Spleen (tissue), 13 donors: ENCODE data around the gene STARD7. TPM values are rescaled to one million over a fixed set of nuclear protein-coding genes. Genes with fewer than 3 reads are reported as not detected.
"Not testable (repeated sequence)": the region's sequence is repeated elsewhere in the genome, so short reads cannot be mapped to it uniquely, and the experiment has no call there.

Experiments
- DNase-seq: peaks from one replicate; pipeline ENCODE4 v3.0.0-alpha.2; 2020
- H3K27ac ChIP-seq, 8 donors: fragments of 200-600 bp; sonication (generic) in 7 of 8; 1 replicate in 4 of 8; 2 replicates in 4 of 8; pipeline versions ENCODE4 v1.5.0 to v1.8.0; 2016 to 2021; ENCODE audit warnings: inconsistent platforms in 4 of 8, mild to moderate bottlenecking in 4 of 8, moderate library complexity in 1 of 8
- H3K27me3 ChIP-seq, 7 donors: fragments of 200-600 bp; sonication (generic) in 6 of 7; replicated peaks in 1 of 7; 1 replicate in 4 of 7; 2 replicates in 3 of 7; pipeline versions ENCODE4 v1.5.0 to v1.8.0; 2016 to 2021; ENCODE audit warnings: inconsistent platforms in 3 of 7, mild to moderate bottlenecking in 1 of 7
- H3K36me3 ChIP-seq, 6 donors: fragments of 200-600 bp; sonication (generic) in 5 of 6; 1 replicate in 4 of 6; 2 replicates in 2 of 6; pipeline versions ENCODE4 v1.5.0 to v1.8.0; 2016 to 2021; ENCODE audit warnings: inconsistent platforms in 2 of 6
- H3K4me1 ChIP-seq, 6 donors: fragments of 200-600 bp; sonication (generic) in 5 of 6; 1 replicate in 3 of 6; 2 replicates in 3 of 6; pipeline versions ENCODE4 v1.5.0 to v1.8.0; 2016 to 2021; ENCODE audit warnings: inconsistent platforms in 3 of 6
- H3K4me3 ChIP-seq, 8 donors: fragments of 200-600 bp; sonication (generic) in 7 of 8; 1 replicate in 4 of 8; 2 replicates in 4 of 8; pipeline versions ENCODE4 v1.5.0 to v1.8.0; 2016 to 2021; ENCODE audit warnings: inconsistent platforms in 4 of 8, mild to moderate bottlenecking in 4 of 8, moderate library complexity in 2 of 8
- H3K9me3 ChIP-seq, 8 donors: fragments of 200-600 bp; sonication (generic) in 7 of 8; 1 replicate in 4 of 8; 2 replicates in 4 of 8; pipeline versions ENCODE4 v1.5.0 to v1.8.0; 2016 to 2021; ENCODE audit warnings: inconsistent platforms in 4 of 8
- CTCF ChIP-seq, 11 experiments: fragments of 200-600 bp in 7 of 11; fragments of 450-650 bp in 4 of 11; sonication (generic) in 4 of 11; IDR thresholded peaks in 8 of 11; conservative IDR thresholded peaks in 3 of 11; 1 replicate in 7 of 11; 2 replicates in 4 of 11; pipeline versions ENCODE4 v1.4.0 to v1.8.0; 2016 to 2021; ENCODE audit warnings: antibody characterized with exemption in 11 of 11, inconsistent platforms in 4 of 11, mild to moderate bottlenecking in 1 of 11
- POLR2A ChIP-seq, 3 donors: fragments of 450-650 bp; IDR thresholded peaks; one replicate each; pipeline ENCODE4 v1.5.1; 2017; ENCODE audit warnings: antibody characterized with exemption in 3 of 3, mild to moderate bottlenecking in 1 of 3
- POLR2AphosphoS5 ChIP-seq, 3 donors: sonication (generic); formaldehyde crosslinking; IDR thresholded peaks; one replicate each; pipeline ENCODE4 v1.5.1; 2017; ENCODE audit warnings: antibody characterized with exemption in 3 of 3
- WGBS, 5 donors: extraction: QIAGEN DNeasy Blood & Tissue Kit in 3 of 5; methylation state at CpG; one replicate each; pipeline versions ENCODE4 v1.1.5 to v1.1.7; 2013 to 2018; 5-methylcytosine and 5-hydroxymethylcytosine counted together
- intact Hi-C: fragments of 100-400 bp; cut with DNase I; formaldehyde crosslinking; loops from one replicate; pipeline ENCODE4 v1.15.0; 2023; ENCODE audit warnings: low total_unique reads
- long read RNA-seq, 2 donors: transcript quantifications; one replicate each; lab custom pipeline, GENCODE V29; 2026
- polyA plus RNA-seq, 3 donors: library from polyadenylated mRNA; stranded (reverse); fragments of 200-250 nt; gene quantifications; one replicate each; pipeline ENCODE4 v1.2.1, GENCODE V29; 2013
- total RNA-seq, 7 donors: library from RNA; depleted of rRNA in 3 of 7; stranded (reverse); fragments of >200 nt in 3 of 7; fragmentation: NEBNext Ultra II Directional in 4 of 7; extraction: Animal tissue kit (Norgen Biotek cat#: 25700) in 4 of 7; gene quantifications; one replicate each; pipeline versions ENCODE4 v1.1.0 to v1.2.1, GENCODE V29; 2016 to 2021
- donor health status: healthy with polysubstance abuse.
- donor health status: DM: no; HTN: no; CAD: no; lungs with moderate emphysema.
- donor health status: DM: no; HTN: no; CAD: no.
- donor health status: Bipolar disorder and iron deficiency.
- donor health status: healthy.
- donor health status: DM: no; HTN: no; CAD: no.
- donor health status: DM: yes; HTN: yes; CAD: no.

Gene STARD7
- 100 to 1,000 TPM in 5 of 7 donors, 10 to 100 TPM in 2; 89.8 to 174 (median 123) TPM for total RNA-seq
- polyA plus RNA-seq, result 10 to 100 TPM; 45.1 to 73.0 (median 52.2) TPM
- long read RNA-seq, donor 1, transcript STARD7-201 (8 exons, 3,368 nt), result major isoform, 13 of 67 reads
- long read RNA-seq, donor 1, partial matches to known transcripts, result 19 of 67 reads
- long read RNA-seq, donor 1, other reads (novel, unspliced or antisense), result 33 of 67 reads
- long read RNA-seq, donor 2, transcript STARD7-201 (8 exons, 3,368 nt), result major isoform, 14 of 15 reads
- long read RNA-seq, donor 2, partial matches to known transcripts, result 0 of 15 reads
- long read RNA-seq, donor 2, other reads (novel, unspliced or antisense), result 0 of 15 reads

- Histone ChIP-seq H3K4me3 (peak within 1 kb of the TSS; percentile 76 to 100 (median 94)), H3K9me3 (no peaks in the 10 kb centered on the region), H3K27me3 (no peaks in the 10 kb centered on the region), H3K27ac (peak within 1 kb of the TSS; percentile 91 to 99 (median 96)), H3K36me3 (no peaks in the 10 kb centered on the region), H3K4me1 (peaks cover 41 to 78% (median 56%) of the 10 kb centered on the region in 6 donors)
- peak; percentile 98 to 99 (median 99) for TF ChIP-seq POLR2AphosphoS5 (IDR thresholded peaks at IDR 0.05)
- TF ChIP-seq POLR2A (IDR thresholded peaks at IDR 0.05), result peak; percentile 52 to 97 (median 63)
- TF ChIP-seq CTCF (IDR thresholded peaks at IDR 0.05 in 8 of 11, conservative IDR thresholded peaks at IDR 0.05 in 3 of 11), result peak in 6 of 11 experiments; percentile 3 to 46 (median 27)
- DNase-seq, result peak; percentile 98
- intact Hi-C loops, result loop anchor here (5.0 kb wide), 1 partner anchor 59 kb away; the partner anchor contains the start of genes CIAO1 and TMEM127
- WGBS, 5 donors, result 0 to 2% (median 1%) methylated on average over 11 to 100 of the region's 100 CpGs
Measured at GRCh38 chr2:96208143-96209010, at the start of gene STARD7. TSS of gene STARD7 (minus strand) at chr2:96208827. CDS start at chr2:96208434, 393 bp downstream.

- intact Hi-C loops, DNase-seq, H3K9me3 ChIP-seq, H3K27me3 ChIP-seq: not testable (repeated sequence)
- peak overlapping the region; percentile 69 to 99 (median 90) for H3K27ac ChIP-seq
- peak overlapping the region in 1 of 8 donors; percentile 21 for H3K4me3 ChIP-seq
- TF ChIP-seq POLR2AphosphoS5 (IDR thresholded peaks at IDR 0.05), result peak in 1 of 3 donors; percentile 65
- peaks cover 74 to 100% (median 96%) of the 10 kb centered on the region in 6 donors for H3K4me1 ChIP-seq
- 48 to 62% (median 56%) methylated on average over 3 of the region's 3 CpGs for WGBS, 5 donors
- H3K36me3 ChIP-seq, result peaks cover 2 to 80% (median 46%) of the 10 kb centered on the region in 6 donors
Measured at GRCh38 chr2:96257744-96258143, 49.1 kb upstream of the STARD7 start.

- H3K4me3 ChIP-seq, result peak overlapping the region in 2 of 8 donors; percentile 8 to 21
- TF ChIP-seq POLR2AphosphoS5 (IDR thresholded peaks at IDR 0.05) (peak in 1 of 3 donors; percentile 70), POLR2A (IDR thresholded peaks at IDR 0.05) (peak in 1 of 3 donors; percentile 30), CTCF (IDR thresholded peaks at IDR 0.05 in 8 of 11, conservative IDR thresholded peaks at IDR 0.05 in 3 of 11) (no peak)
- intact Hi-C loops, result no loop called here
- no peaks in the 10 kb centered on the region for H3K27me3 ChIP-seq
- H3K27ac ChIP-seq, result peak overlapping the region; percentile 69 to 99 (median 90)
- WGBS, 5 donors, result 17 to 30% (median 20%) methylated on average over 6 of the region's 6 CpGs
- H3K9me3 ChIP-seq, result no peaks in the 10 kb centered on the region
- DNase-seq, result no peak
- H3K4me1 ChIP-seq, result peaks cover 78 to 100% (median 95%) of the 10 kb centered on the region in 6 donors
- peaks cover 2 to 81% (median 53%) of the 10 kb centered on the region in 6 donors for H3K36me3 ChIP-seq
Measured at GRCh38 chr2:96256611-96257113, 48.0 kb upstream of the STARD7 start.

GRCh38 chr2:96254571-96254970, 45.9 kb upstream of the STARD7 start:
- no peaks in the 10 kb centered on the region for H3K27me3 ChIP-seq
- intact Hi-C loops, result no loop called here
- peak overlapping the region; percentile 48 to 99 (median 90) for H3K27ac ChIP-seq
- 27 to 54% (median 41%) methylated on average over 10 to 11 of the region's 11 CpGs for WGBS, 5 donors
- H3K4me1 ChIP-seq, result peaks cover 63 to 100% (median 92%) of the 10 kb centered on the region in 6 donors
- DNase-seq, result no peak
- peak overlapping the region in 1 of 8 donors; percentile 3 for H3K4me3 ChIP-seq
- H3K36me3 ChIP-seq, result peaks cover 2 to 87% (median 52%) of the 10 kb centered on the region in 6 donors
- no peaks in the 10 kb centered on the region for H3K9me3 ChIP-seq
- TF ChIP-seq POLR2A (IDR thresholded peaks at IDR 0.05), result no peak
- TF ChIP-seq POLR2AphosphoS5 (IDR thresholded peaks at IDR 0.05), result peak in 2 of 3 donors; percentile 38 to 71
- TF ChIP-seq CTCF (IDR thresholded peaks at IDR 0.05 in 8 of 11, conservative IDR thresholded peaks at IDR 0.05 in 3 of 11), result no peak
